ENCODE results near the gene ARFIP1. TPM values are rescaled to one million over a fixed set of nuclear protein-coding genes. Genes with fewer than 3 reads are reported as not detected.

The ARFIP1 gene
- total RNA-seq, 4 donors from 2014 or later, result 8.4 to 11.9 (median 9.7) TPM

GRCh38 chr4:152953514-152953913 lies 173.8 kb downstream of the ARFIP1 start:
- in situ Hi-C loops (cut with MboI; ENCODE audit: low sequenced_read_pairs in 4 of 4), result no loop called here
- ATAC-seq (no peak), DNase-seq (no peak)
- intact Hi-C loops (cut with DNase I; ENCODE audit: low total_unique reads), result no loop called here
- TF ChIP-seq CTCF (IDR thresholded peaks at IDR 0.05 in 4 of 5, conservative IDR thresholded peaks at IDR 0.05 in 1 of 5), result no peak
- TF ChIP-seq POLR2A (IDR thresholded peaks at IDR 0.05), result no peak
- Histone ChIP-seq H3K27me3 (no peaks in the 10 kb centered on the region), H3K4me1 (no peaks in the 10 kb centered on the region), H3K9me3 (no peaks in the 10 kb centered on the region), H3K36me3 (no peaks in the 10 kb centered on the region), H3K27ac (no peak overlapping the region), H3K4me3 (no peak overlapping the region)

- no peak for ATAC-seq
- intact Hi-C loops (cut with DNase I; ENCODE audit: low total_unique reads), result no loop called here
- no peak for TF ChIP-seq CTCF (IDR thresholded peaks at IDR 0.05 in 4 of 5, conservative IDR thresholded peaks at IDR 0.05 in 1 of 5)
- no peak for TF ChIP-seq POLR2A (IDR thresholded peaks at IDR 0.05)
Observed at GRCh38 chr4:152954741-152955140, 175.0 kb downstream of the ARFIP1 start.

GRCh38 chr4:152956147-152956546 lies 176.4 kb downstream of the ARFIP1 start:
- no peaks in the 10 kb centered on the region for H3K9me3 ChIP-seq
- no peak for ATAC-seq
- H3K4me3 ChIP-seq, result no peak overlapping the region
- DNase-seq, result no peak
- no peaks in the 10 kb centered on the region for H3K36me3 ChIP-seq
- intact Hi-C loops (cut with DNase I; ENCODE audit: low total_unique reads), result no loop called here
- H3K27ac ChIP-seq, result no peak overlapping the region
- in situ Hi-C loops (cut with MboI; ENCODE audit: low sequenced_read_pairs in 4 of 4), result no loop called here
- TF ChIP-seq CTCF (IDR thresholded peaks at IDR 0.05 in 4 of 5, conservative IDR thresholded peaks at IDR 0.05 in 1 of 5) (no peak), POLR2A (IDR thresholded peaks at IDR 0.05) (no peak)
- no peaks in the 10 kb centered on the region for H3K27me3 ChIP-seq
- H3K4me1 ChIP-seq, result no peaks in the 10 kb centered on the region

More at GRCh38 chr4:152954741-152955140, 175.0 kb downstream of the ARFIP1 start:
- DNase-seq, result no peak
- no peaks in the 10 kb centered on the region for H3K9me3 ChIP-seq
- in situ Hi-C loops (cut with MboI; ENCODE audit: low sequenced_read_pairs in 4 of 4), result no loop called here
- no peak overlapping the region for H3K27ac ChIP-seq
- H3K4me3 ChIP-seq, result no peak overlapping the region
- no peaks in the 10 kb centered on the region for H3K27me3 ChIP-seq
- H3K4me1 ChIP-seq, result no peaks in the 10 kb centered on the region
- no peaks in the 10 kb centered on the region for H3K36me3 ChIP-seq

- Histone ChIP-seq H3K4me1 (no peaks in the 10 kb centered on the region), H3K36me3 (no peaks in the 10 kb centered on the region), H3K27ac (no peak overlapping the region), H3K27me3 (no peaks in the 10 kb centered on the region), H3K4me3 (no peak overlapping the region), H3K9me3 (no peaks in the 10 kb centered on the region)
- intact Hi-C loops (cut with DNase I; ENCODE audit: low total_unique reads) (no loop called here), in situ Hi-C loops (cut with MboI; ENCODE audit: low sequenced_read_pairs in 4 of 4) (no loop called here)
- DNase-seq (no peak), ATAC-seq (no peak)
- TF ChIP-seq CTCF (IDR thresholded peaks at IDR 0.05 in 4 of 5, conservative IDR thresholded peaks at IDR 0.05 in 1 of 5) (no peak), POLR2A (IDR thresholded peaks at IDR 0.05) (no peak)
Observed at GRCh38 chr4:152956650-152957436, 177.1 kb downstream of the ARFIP1 start.

Data from gastrocnemius medialis (tissue), 4 donors.